ENCODE results near the gene PHYH.
A peak's percentile ranks its signal among the peaks of the same experiment; 100 is the strongest.
"Not testable (repeated sequence)": the region's sequence is repeated elsewhere in the genome, so short reads cannot be mapped to it uniquely, and the experiment has no call there.

Gene PHYH

DNA sequence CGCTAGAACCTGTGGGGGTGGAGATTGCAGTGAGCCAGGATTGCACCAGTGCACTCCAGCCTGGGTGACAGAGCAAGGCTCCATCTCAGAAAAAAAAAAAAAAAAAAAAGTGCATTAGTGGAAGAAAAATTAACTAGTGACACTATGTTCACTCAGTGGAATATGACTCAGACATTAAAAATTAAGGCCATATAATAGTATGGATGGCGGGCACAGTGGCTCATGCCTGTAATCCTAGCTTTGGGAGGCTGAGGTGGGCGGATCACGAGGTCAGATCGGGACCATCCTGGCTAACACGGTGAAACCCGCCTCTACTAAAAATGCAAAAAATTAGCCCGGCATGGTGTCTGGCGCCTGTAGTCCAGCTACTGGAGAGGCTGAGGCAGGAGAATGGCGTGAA lies 3.4 kb downstream of the PHYH start:
- TF ChIP-seq, protein P1, sequence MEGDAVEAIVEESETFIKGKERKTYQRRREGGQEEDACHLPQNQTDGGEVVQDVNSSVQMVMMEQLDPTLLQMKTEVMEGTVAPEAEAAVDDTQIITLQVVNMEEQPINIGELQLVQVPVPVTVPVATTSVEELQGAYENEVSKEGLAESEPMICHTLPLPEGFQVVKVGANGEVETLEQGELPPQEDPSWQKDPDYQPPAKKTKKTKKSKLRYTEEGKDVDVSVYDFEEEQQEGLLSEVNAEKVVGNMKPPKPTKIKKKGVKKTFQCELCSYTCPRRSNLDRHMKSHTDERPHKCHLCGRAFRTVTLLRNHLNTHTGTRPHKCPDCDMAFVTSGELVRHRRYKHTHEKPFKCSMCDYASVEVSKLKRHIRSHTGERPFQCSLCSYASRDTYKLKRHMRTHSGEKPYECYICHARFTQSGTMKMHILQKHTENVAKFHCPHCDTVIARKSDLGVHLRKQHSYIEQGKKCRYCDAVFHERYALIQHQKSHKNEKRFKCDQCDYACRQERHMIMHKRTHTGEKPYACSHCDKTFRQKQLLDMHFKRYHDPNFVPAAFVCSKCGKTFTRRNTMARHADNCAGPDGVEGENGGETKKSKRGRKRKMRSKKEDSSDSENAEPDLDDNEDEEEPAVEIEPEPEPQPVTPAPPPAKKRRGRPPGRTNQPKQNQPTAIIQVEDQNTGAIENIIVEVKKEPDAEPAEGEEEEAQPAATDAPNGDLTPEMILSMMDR (IDR thresholded peaks at IDR 0.05; ENCODE audit: low read depth, low read length, missing control alignments) = no peak
- H3K4me3 ChIP-seq (replicated peaks; ENCODE audit: low read depth, low read length) = no peak overlapping the region

DNA sequence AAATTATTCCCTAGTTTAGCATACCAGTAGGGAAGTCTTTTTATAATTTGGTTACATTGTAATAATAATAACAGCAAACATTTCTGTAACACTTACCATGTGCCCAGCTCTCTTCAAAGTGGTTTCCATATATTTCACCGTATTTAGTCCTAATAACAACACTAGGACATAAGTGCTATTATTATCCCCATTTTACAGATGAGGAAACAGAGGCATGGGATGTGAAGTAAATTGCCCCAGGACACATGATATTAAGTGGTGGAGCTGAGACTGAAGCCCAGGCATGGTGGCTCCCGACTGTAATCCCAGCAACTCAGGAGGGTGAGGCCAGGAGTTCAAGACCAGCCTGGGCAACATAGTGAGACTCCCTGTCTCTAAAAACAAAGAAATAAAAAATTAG lies 5.1 kb downstream of the PHYH start:
- H3K4me3 ChIP-seq (replicated peaks; ENCODE audit: low read depth, low read length) = no peak overlapping the region
- TF ChIP-seq, protein P1 (IDR thresholded peaks at IDR 0.05; ENCODE audit: low read depth, low read length, missing control alignments) = no peak
- no peak for DNase-seq (ENCODE audit: extremely low read depth, low read depth)

More for the DNA sequence above, 3.4 kb downstream of the PHYH start:
- no peak for DNase-seq (ENCODE audit: extremely low read depth, low read depth)

DNA sequence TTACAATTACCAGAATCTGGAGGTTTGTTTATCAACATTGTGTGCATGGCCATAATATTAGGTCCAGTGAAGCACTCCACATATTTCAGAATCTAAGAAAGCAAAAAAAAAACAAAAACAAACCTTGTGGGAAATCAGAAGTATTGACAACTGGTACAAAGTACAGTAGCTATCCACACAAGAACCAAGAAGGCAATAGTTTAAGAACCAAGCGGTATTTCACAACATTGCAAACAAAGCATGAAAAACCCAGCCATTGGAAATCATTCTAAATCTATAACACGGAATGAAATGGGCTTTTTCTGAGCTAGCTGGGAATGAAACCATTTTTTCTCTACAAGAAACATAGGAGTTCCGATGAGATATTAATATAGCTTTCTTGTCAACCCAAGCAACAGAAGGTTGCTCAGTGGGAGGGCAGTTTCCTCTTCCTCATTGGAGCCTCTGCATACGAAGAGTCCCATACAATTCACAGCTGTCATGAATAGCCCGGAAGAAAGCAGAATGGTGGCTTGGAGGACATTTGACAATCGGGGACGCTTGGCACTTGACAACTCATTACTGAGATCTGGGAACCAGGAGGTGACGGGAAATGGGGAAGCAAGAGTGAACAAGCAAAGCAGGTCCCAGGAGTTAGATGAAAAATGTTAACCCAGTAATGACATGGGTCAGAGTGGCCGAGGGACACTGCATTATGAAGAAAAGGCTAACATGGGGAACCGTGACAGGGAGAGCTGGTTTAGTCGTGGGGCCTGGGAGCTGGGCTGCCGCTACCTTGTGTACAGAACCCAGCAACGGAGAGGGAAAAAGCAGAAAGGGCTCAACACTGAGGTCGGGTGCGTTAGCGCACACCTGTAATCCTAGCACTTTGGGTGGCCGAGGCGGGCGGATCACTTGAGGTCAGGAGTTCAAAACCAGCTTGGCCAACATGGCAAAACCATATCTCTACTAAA lies 7.8 kb downstream of the PHYH start:
- no peak overlapping the region for H3K4me3 ChIP-seq (replicated peaks; ENCODE audit: low read depth, low read length)
- DNase-seq (ENCODE audit: extremely low read depth, low read depth) = no peak
- TF ChIP-seq, protein P1 (IDR thresholded peaks at IDR 0.05; ENCODE audit: low read depth, low read length, missing control alignments) = no peak

DNA sequence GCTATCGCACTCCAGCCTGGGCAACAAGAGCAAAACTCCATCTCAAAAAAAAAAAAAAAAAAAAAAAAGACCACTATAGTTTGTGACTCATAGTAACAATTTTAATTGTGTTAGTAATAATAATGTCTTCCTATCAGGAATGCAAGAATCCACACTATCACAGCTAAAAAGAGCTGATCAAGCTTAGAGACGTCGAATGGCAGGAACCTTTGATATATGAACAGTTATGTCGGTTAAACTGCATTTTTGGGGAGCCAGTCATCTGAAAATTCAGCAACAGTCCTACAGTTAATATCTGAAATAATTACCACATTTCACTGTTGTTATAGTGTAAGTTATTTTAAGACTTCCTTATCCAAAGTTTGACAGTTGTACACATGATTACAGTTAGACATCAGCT lies 8.8 kb downstream of the PHYH start:
- no peak overlapping the region for H3K4me3 ChIP-seq (replicated peaks; ENCODE audit: low read depth, low read length)
- TF ChIP-seq, protein P1 (IDR thresholded peaks at IDR 0.05; ENCODE audit: low read depth, low read length, missing control alignments) = no peak
- no peak for DNase-seq (ENCODE audit: extremely low read depth, low read depth)

DNA sequence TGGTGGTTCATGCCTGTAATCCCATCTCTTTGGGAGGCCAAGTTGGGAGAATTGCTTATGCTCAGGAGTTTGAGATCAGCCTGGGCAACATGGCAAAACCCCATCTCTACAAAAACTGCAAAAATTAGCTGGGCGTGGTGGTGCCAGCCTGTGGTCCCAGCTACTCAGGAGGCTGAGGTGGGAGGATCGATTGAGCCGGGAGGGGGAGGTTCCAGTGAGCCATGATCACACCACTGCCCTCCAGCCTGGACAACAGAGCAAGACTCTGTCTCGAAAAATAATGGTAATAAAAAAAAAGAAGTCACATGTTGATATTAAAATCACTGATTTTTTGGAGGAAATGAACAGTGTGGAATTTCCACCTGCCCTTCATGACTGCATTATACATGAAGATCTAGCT lies 15.8 kb downstream of the PHYH start:
- DNase-seq (ENCODE audit: extremely low read depth, low read depth) = no peak
- H3K4me3 ChIP-seq (replicated peaks; ENCODE audit: low read depth, low read length) = no peak overlapping the region
- TF ChIP-seq, protein P1 (IDR thresholded peaks at IDR 0.05; ENCODE audit: low read depth, low read length, missing control alignments) = no peak

DNA sequence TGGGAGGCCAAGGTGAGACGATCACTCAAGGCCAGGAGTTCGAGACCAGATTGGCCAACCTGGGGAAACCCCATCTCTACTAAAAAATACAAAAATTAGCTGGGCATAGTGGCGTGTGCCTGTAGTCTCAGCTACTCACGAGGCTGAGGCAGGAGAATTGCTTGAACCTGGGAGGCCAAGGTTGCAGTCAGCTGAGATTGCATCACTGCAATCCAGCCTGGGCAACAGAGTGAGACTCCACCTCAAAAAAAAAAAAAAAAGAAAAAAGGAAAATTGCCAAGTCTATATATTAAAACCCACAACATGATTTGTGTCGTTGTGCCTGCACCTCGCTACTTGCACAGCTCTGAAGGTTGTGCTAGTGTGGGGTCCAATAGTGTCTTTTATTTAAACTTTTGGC lies 17.5 kb downstream of the PHYH start:
- not testable (repeated sequence) for H3K4me3 ChIP-seq (replicated peaks; ENCODE audit: low read depth, low read length)

DNA sequence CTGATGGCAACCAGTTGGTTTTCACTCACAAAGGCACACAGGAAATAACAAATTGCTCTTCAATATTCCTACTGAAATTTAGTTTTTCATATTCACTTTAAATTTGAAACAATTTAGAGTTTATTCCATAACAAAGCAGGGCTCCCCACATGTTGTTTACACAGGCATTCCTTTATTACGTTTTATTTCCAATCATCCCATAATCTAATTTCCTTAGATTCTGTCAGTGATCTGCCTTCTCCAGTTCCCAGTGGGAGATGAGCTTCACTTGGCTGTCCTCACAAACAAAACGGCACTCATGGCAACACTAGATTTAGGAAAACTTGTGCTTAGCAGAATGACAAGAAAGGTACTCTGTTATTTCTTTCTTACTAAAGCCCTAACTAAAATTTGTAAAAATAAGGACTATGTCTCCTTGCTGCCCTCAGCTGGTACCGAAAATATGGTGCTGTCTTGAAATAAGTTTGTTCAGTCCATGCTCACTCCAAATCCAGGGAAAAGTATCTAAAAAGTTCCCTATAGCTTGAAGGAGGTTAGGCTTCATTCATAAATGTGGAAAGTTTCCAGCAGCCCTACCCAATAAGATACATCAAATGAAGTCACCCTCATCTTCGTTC lies 23.0 kb downstream of the PHYH start:
- H3K4me3 ChIP-seq (replicated peaks; ENCODE audit: low read depth, low read length) = no peak overlapping the region
- no peak for DNase-seq (ENCODE audit: extremely low read depth, low read depth)
- TF ChIP-seq, protein P1 (IDR thresholded peaks at IDR 0.05; ENCODE audit: low read depth, low read length, missing control alignments) = peak; percentile 12

More for the DNA sequence above, 17.5 kb downstream of the PHYH start:
- DNase-seq (ENCODE audit: extremely low read depth, low read depth) = not testable (repeated sequence)

DNA sequence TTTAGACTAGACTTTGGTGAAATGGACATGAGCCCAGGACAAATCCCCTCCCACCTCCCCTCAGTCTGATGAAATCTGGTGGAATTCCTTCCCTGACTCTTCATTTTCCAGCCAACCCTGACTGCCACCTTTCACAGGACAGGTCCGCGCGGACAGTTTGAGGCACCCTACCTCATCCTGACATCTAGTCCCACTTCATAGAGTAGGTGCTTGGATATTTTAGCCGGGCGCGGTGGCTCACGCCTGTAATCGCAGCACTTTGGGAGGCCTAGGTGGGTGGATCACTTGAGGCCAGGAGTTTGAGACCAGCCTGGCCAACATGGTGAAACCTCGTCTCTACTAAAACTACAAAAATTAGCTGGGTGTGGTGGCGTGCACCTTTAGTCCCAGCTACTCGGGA lies 23.7 kb downstream of the PHYH start:
- DNase-seq (ENCODE audit: extremely low read depth, low read depth); H3K4me3 ChIP-seq (replicated peaks; ENCODE audit: low read depth, low read length): not testable (repeated sequence)

Data from HFF-Myc (cell line).